HTERT RPE-1 (cell line): ENCODE results near the gene MARK3.

Experiments
- in situ Hi-C: fragments of 300-500 bp; cut with MboI; formaldehyde crosslinking; loops from 4 replicates; pipeline ENCODE4 v1.14.3; 2020; ENCODE audit warnings: low sequenced_read_pairs

Gene MARK3

GRCh38 chr14:103433916-103434563 is 48.8 kb downstream of the MARK3 start:
- in situ Hi-C loops = no loop called here

GRCh38 chr14:103434868-103435442 is 49.7 kb downstream of the MARK3 start:
- in situ Hi-C loops = no loop called here

GRCh38 chr14:103436533-103436932 is 51.3 kb downstream of the MARK3 start:
- in situ Hi-C loops = no loop called here

- in situ Hi-C loops = no loop called here
Observed at GRCh38 chr14:103442288-103442687, 57.1 kb downstream of the MARK3 start.

- in situ Hi-C loops = no loop called here
Observed at GRCh38 chr14:103443111-103443510, 57.9 kb downstream of the MARK3 start.

- in situ Hi-C loops = no loop called here
Observed at GRCh38 chr14:103444837-103445524, 59.8 kb downstream of the MARK3 start.

- in situ Hi-C loops = no loop called here
Observed at GRCh38 chr14:103445806-103446205, 60.6 kb downstream of the MARK3 start.

GRCh38 chr14:103448097-103448496 is 62.9 kb downstream of the MARK3 start:
- in situ Hi-C loops = no loop called here

- in situ Hi-C loops = no loop called here
Observed at GRCh38 chr14:103449634-103450161, 64.5 kb downstream of the MARK3 start.

- in situ Hi-C loops = no loop called here
Observed at GRCh38 chr14:103450416-103450815, 65.2 kb downstream of the MARK3 start.

- in situ Hi-C loops = no loop called here
Observed at GRCh38 chr14:103451401-103451800, 66.2 kb downstream of the MARK3 start.

- in situ Hi-C loops = no loop called here
Observed at GRCh38 chr14:103453791-103454190, 68.6 kb downstream of the MARK3 start.

- in situ Hi-C loops = no loop called here
Observed at GRCh38 chr14:103456167-103456835, 71.1 kb downstream of the MARK3 start.

- in situ Hi-C loops = no loop called here
Observed at GRCh38 chr14:103460415-103460814, 75.2 kb downstream of the MARK3 start.

GRCh38 chr14:103463149-103463548 is 77.9 kb downstream of the MARK3 start:
- in situ Hi-C loops = no loop called here

GRCh38 chr14:103463851-103464250 is 78.6 kb downstream of the MARK3 start:
- in situ Hi-C loops = no loop called here

GRCh38 chr14:103472939-103473338 is 87.7 kb downstream of the MARK3 start:
- in situ Hi-C loops = no loop called here

- in situ Hi-C loops = no loop called here
Observed at GRCh38 chr14:103474893-103475292, 89.7 kb downstream of the MARK3 start.

- in situ Hi-C loops = no loop called here
Observed at GRCh38 chr14:103476065-103476464, 90.8 kb downstream of the MARK3 start.

GRCh38 chr14:103476631-103477030 is 91.4 kb downstream of the MARK3 start:
- in situ Hi-C loops = no loop called here

- in situ Hi-C loops = no loop called here
Observed at GRCh38 chr14:103480595-103480994, 95.4 kb downstream of the MARK3 start.
